ENCODE data around the gene IL1R2. TPM values are rescaled to one million over a fixed set of nuclear protein-coding genes. Genes with fewer than 3 reads are reported as not detected.

The IL1R2 gene
- total and polyA plus RNA-seq, 2 of the 13 experiments (the other 11 are each of a cell fraction or from before 2014, with no cell fraction given): 3.6 to 7.3 TPM

DNA sequence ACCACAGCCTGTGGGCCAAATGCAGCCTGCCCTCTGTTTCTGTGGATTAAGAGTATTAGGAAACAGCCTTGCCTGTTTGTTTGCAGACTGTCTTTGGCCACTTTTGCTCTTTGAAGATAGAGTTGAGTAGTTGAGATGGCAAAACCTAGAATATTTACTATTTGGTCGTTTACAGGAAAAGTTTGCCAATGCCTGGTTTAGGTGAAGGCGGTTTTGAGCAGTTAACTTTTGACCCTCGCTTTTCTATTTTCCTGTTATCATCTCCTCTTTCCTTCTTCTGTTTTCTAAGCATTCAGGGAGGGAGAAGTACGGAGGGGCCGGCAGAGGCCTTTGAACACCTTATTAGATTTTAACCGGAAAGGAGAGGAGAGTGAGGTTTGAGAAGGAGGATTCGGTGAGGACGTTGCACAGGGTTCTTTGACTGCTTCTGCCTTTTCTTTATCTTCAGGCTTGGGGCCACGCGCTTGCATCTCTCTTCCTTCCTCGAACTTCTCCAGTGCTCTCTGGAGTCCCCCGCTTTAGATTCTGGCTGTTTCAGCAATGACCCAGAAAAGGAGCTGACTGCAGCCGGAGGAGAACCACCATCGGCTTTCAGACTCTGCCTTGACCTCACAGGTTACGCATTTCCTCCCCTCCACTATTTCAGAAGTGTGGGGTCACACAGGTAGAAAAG is 39.2 kb downstream of the IL1R2 start (continued):
- TF ChIP-seq, protein P1, sequence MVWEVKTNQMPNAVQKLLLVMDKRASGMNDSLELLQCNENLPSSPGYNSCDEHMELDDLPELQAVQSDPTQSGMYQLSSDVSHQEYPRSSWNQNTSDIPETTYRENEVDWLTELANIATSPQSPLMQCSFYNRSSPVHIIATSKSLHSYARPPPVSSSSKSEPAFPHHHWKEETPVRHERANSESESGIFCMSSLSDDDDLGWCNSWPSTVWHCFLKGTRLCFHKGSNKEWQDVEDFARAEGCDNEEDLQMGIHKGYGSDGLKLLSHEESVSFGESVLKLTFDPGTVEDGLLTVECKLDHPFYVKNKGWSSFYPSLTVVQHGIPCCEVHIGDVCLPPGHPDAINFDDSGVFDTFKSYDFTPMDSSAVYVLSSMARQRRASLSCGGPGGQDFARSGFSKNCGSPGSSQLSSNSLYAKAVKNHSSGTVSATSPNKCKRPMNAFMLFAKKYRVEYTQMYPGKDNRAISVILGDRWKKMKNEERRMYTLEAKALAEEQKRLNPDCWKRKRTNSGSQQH (CRISPR knock-in tag; IDR thresholded peaks at IDR 0.05; ENCODE audit: low read depth): no peak
- TF ChIP-seq TEAD2 (CRISPR knock-in tag; IDR thresholded peaks at IDR 0.05): no peak
- peak; percentile 58; the same call in 1 of the 2 replicates for TF ChIP-seq SP4 (CRISPR knock-in tag; IDR thresholded peaks at IDR 0.05)
- peak; percentile 92 for TF ChIP-seq TCF7L2 (IDR thresholded peaks at IDR 0.05; ENCODE audit: low read depth, low read length)
- TF ChIP-seq, protein P2, sequence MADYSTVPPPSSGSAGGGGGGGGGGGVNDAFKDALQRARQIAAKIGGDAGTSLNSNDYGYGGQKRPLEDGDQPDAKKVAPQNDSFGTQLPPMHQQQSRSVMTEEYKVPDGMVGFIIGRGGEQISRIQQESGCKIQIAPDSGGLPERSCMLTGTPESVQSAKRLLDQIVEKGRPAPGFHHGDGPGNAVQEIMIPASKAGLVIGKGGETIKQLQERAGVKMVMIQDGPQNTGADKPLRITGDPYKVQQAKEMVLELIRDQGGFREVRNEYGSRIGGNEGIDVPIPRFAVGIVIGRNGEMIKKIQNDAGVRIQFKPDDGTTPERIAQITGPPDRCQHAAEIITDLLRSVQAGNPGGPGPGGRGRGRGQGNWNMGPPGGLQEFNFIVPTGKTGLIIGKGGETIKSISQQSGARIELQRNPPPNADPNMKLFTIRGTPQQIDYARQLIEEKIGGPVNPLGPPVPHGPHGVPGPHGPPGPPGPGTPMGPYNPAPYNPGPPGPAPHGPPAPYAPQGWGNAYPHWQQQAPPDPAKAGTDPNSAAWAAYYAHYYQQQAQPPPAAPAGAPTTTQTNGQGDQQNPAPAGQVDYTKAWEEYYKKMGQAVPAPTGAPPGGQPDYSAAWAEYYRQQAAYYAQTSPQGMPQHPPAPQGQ (CRISPR knock-in tag; IDR thresholded peaks at IDR 0.05; ENCODE audit: borderline replicate concordance): no peak
- TF ChIP-seq MAFK (conservative IDR thresholded peaks at IDR 0.05 in 1 of 2, IDR thresholded peaks at IDR 0.05 in 1 of 2; ENCODE audit: low read length in 2 of 2): no peak
- no peak for TF ChIP-seq NRL (CRISPR knock-in tag; IDR thresholded peaks at IDR 0.05; ENCODE audit: borderline replicate concordance)
- no peak for TF ChIP-seq ZNF83 (CRISPR knock-in tag; IDR thresholded peaks at IDR 0.05; ENCODE audit: borderline replicate concordance)
- TF ChIP-seq SATB2 (CRISPR knock-in tag; IDR thresholded peaks at IDR 0.05): no peak
- peak; percentile 71; the same call in 1 of the 2 replicates for TF ChIP-seq ZNF788 (CRISPR knock-in tag; IDR thresholded peaks at IDR 0.05; ENCODE audit: borderline replicate concordance)
- TF ChIP-seq, protein P3, sequence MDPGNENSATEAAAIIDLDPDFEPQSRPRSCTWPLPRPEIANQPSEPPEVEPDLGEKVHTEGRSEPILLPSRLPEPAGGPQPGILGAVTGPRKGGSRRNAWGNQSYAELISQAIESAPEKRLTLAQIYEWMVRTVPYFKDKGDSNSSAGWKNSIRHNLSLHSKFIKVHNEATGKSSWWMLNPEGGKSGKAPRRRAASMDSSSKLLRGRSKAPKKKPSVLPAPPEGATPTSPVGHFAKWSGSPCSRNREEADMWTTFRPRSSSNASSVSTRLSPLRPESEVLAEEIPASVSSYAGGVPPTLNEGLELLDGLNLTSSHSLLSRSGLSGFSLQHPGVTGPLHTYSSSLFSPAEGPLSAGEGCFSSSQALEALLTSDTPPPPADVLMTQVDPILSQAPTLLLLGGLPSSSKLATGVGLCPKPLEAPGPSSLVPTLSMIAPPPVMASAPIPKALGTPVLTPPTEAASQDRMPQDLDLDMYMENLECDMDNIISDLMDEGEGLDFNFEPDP (CRISPR knock-in tag; conservative IDR thresholded peaks at IDR 0.05): no peak
- peak; percentile 73; the same call in 1 of the 2 replicates for TF ChIP-seq ZNF441 (CRISPR knock-in tag; IDR thresholded peaks at IDR 0.05; ENCODE audit: borderline replicate concordance)
- no peak for TF ChIP-seq ZNF44 (CRISPR knock-in tag; IDR thresholded peaks at IDR 0.05)
- TF ChIP-seq RNF2 (conservative IDR thresholded peaks at IDR 0.05; ENCODE audit: low read depth): no peak
- no peak for TF ChIP-seq ARNT (IDR thresholded peaks at IDR 0.05)
- TF ChIP-seq PRPF4 (IDR thresholded peaks at IDR 0.05; ENCODE audit: low read depth, low read length, poor library complexity, severe bottlenecking): no peak
- no peak for TF ChIP-seq MBNL3 (CRISPR knock-in tag; conservative IDR thresholded peaks at IDR 0.05)
- TF ChIP-seq RXRA (CRISPR knock-in tag; IDR thresholded peaks at IDR 0.05): peak; percentile 78; the same call in 1 of the 2 replicates
- TF ChIP-seq RFXAP (CRISPR knock-in tag; IDR thresholded peaks at IDR 0.05; ENCODE audit: borderline replicate concordance): peak; percentile 88
